ENCODE data around the gene TSTD2.

TSTD2 gene

GRCh38 chr9:97617939-97618416, 15.2 kb downstream of the TSTD2 start:
- ATAC-seq: no peak
- TF ChIP-seq OSR1 (CRISPR knock-in tag; IDR thresholded peaks at IDR 0.05): no peak
- no peak for TF ChIP-seq PPARA (CRISPR knock-in tag; IDR thresholded peaks at IDR 0.05; ENCODE audit: borderline replicate concordance)
- no peak for TF ChIP-seq RARB (CRISPR knock-in tag; IDR thresholded peaks at IDR 0.05)
- TF ChIP-seq ZNF8 (CRISPR knock-in tag; IDR thresholded peaks at IDR 0.05): no peak
- TF ChIP-seq POU6F1 (CRISPR knock-in tag; IDR thresholded peaks at IDR 0.05; ENCODE audit: borderline replicate concordance, low read depth): no peak
- no peak for TF ChIP-seq GLIS3 (CRISPR knock-in tag; IDR thresholded peaks at IDR 0.05)
- TF ChIP-seq TCF4 (CRISPR knock-in tag; IDR thresholded peaks at IDR 0.05; ENCODE audit: borderline replicate concordance): no peak
- TF ChIP-seq, protein P1, sequence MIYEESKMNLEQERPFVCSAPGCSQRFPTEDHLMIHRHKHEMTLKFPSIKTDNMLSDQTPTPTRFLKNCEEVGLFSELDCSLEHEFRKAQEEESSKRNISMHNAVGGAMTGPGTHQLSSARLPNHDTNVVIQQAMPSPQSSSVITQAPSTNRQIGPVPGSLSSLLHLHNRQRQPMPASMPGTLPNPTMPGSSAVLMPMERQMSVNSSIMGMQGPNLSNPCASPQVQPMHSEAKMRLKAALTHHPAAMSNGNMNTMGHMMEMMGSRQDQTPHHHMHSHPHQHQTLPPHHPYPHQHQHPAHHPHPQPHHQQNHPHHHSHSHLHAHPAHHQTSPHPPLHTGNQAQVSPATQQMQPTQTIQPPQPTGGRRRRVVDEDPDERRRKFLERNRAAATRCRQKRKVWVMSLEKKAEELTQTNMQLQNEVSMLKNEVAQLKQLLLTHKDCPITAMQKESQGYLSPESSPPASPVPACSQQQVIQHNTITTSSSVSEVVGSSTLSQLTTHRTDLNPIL (CRISPR knock-in tag; IDR thresholded peaks at IDR 0.05; ENCODE audit: low read depth): no peak
- TF ChIP-seq CSDC2 (CRISPR knock-in tag; IDR thresholded peaks at IDR 0.05): no peak
- no peak for TF ChIP-seq ZNF565 (CRISPR knock-in tag; conservative IDR thresholded peaks at IDR 0.05; ENCODE audit: low read depth)
- TF ChIP-seq BACH2 (CRISPR knock-in tag; IDR thresholded peaks at IDR 0.05; ENCODE audit: borderline replicate concordance): no peak
- TF ChIP-seq TOX (CRISPR knock-in tag; IDR thresholded peaks at IDR 0.05; ENCODE audit: borderline replicate concordance): no peak
- TF ChIP-seq PATZ1 (CRISPR knock-in tag; IDR thresholded peaks at IDR 0.05; ENCODE audit: borderline replicate concordance): no peak
- TF ChIP-seq ESRRG (CRISPR knock-in tag; IDR thresholded peaks at IDR 0.05): no peak
- no peak for TF ChIP-seq ISL1 (CRISPR knock-in tag; IDR thresholded peaks at IDR 0.05)
- no peak for TF ChIP-seq TSHZ2 (CRISPR knock-in tag; IDR thresholded peaks at IDR 0.05)
- no peak for TF ChIP-seq ARNTL (CRISPR knock-in tag; IDR thresholded peaks at IDR 0.05; ENCODE audit: borderline replicate concordance, low read depth)
- no peak for TF ChIP-seq CSRNP3 (CRISPR knock-in tag; IDR thresholded peaks at IDR 0.05)
- TF ChIP-seq ZFP3 (CRISPR knock-in tag; IDR thresholded peaks at IDR 0.05): no peak
- TF ChIP-seq ZNF70 (CRISPR knock-in tag; IDR thresholded peaks at IDR 0.05): no peak

GRCh38 chr9:97615439-97616072, 17.6 kb downstream of the TSTD2 start:
- TF ChIP-seq BACH2 (CRISPR knock-in tag; IDR thresholded peaks at IDR 0.05; ENCODE audit: borderline replicate concordance): no peak
- no peak for TF ChIP-seq ZNF70 (CRISPR knock-in tag; IDR thresholded peaks at IDR 0.05)
- no peak for TF ChIP-seq TOX (CRISPR knock-in tag; IDR thresholded peaks at IDR 0.05; ENCODE audit: borderline replicate concordance)
- no peak for TF ChIP-seq POU6F1 (CRISPR knock-in tag; IDR thresholded peaks at IDR 0.05; ENCODE audit: borderline replicate concordance, low read depth)
- no peak for TF ChIP-seq OSR1 (CRISPR knock-in tag; IDR thresholded peaks at IDR 0.05)
- TF ChIP-seq ZNF8 (CRISPR knock-in tag; IDR thresholded peaks at IDR 0.05): no peak
- TF ChIP-seq GLIS3 (CRISPR knock-in tag; IDR thresholded peaks at IDR 0.05): no peak
- TF ChIP-seq ESRRG (CRISPR knock-in tag; IDR thresholded peaks at IDR 0.05): no peak
- TF ChIP-seq ZFP3 (CRISPR knock-in tag; IDR thresholded peaks at IDR 0.05): no peak
- TF ChIP-seq PPARA (CRISPR knock-in tag; IDR thresholded peaks at IDR 0.05; ENCODE audit: borderline replicate concordance): no peak
- ATAC-seq: peak; percentile 87
